Endothelial cell of umbilical vein (primary cell): ENCODE results near the gene ZNF639. TPM values are rescaled to one million over a fixed set of nuclear protein-coding genes. Genes with fewer than 3 reads are reported as not detected.
A peak's percentile ranks its signal among the peaks of the same experiment; 100 is the strongest.

ENCODE experiments used
- BruUV-seq: library from RNA; stranded (reverse); fragments of 400-500 nt; replicated peaks from 2 replicates; lab custom pipeline; 2021; lab: Mats Ljungman, UMichigan
- CTCF ChIA-PET: fragments of 300-600, 350-600 bp; sonication (Branson Sonifier 250); formaldehyde crosslinking; loops from one replicate; lab custom pipeline; 2021; ENCODE audit warnings: antibody characterized with exemption, inconsistent platforms; lab: Charles Lee
- POLR2A ChIA-PET: fragments of 300-600, 350-600 bp; sonication (Branson Sonifier 250); formaldehyde crosslinking; loops from one replicate; lab custom pipeline; 2021; ENCODE audit warnings: antibody characterized with exemption, inconsistent platforms; lab: Charles Lee
- DNase-seq: peaks from one replicate; pipeline ENCODE4 v3.0.0-alpha.2; 2011; ENCODE audit warnings: low read depth, low spot score
- FAIRE-seq: peaks from 2 replicates; lab custom pipeline; 2011; peaks lifted over from hg19 to GRCh38; lab: Jason Lieb, UNC
- H2AFZ ChIP-seq: 2 replicates; pipeline ENCODE4 v1.6.0; 2012; ENCODE audit warnings: low read depth, low read length, control low read depth, inconsistent platforms
- H3K27ac ChIP-seq: 2 replicates; pipeline ENCODE4 v1.5.1; 2011; ENCODE audit warnings: low read depth, mild to moderate bottlenecking, control low read depth, low read length, moderate library complexity; ENCODE audit not compliant: insufficient read depth
- H3K27me3 ChIP-seq, 2 experiments: 2 replicates each; pipeline versions ENCODE4 v1.6.0 to v1.6.1; 2011; ENCODE audit warnings: low read length in 2 of 2, mixed read lengths in 1 of 2; ENCODE audit not compliant: control insufficient read depth in 2 of 2, insufficient read depth in 2 of 2
- H3K36me3 ChIP-seq, 2 experiments: 2 replicates in 1 of 2; 3 replicates in 1 of 2; pipeline ENCODE4 v1.5.1; 2011; ENCODE audit warnings: low read length in 2 of 2, mild to moderate bottlenecking in 1 of 2, moderate library complexity in 1 of 2; ENCODE audit not compliant: control insufficient read depth in 2 of 2, insufficient read depth in 2 of 2; ENCODE audit errors: extremely low read depth in 1 of 2
- H3K4me1 ChIP-seq: 3 replicates; pipeline ENCODE4 v1.5.1; 2011; ENCODE audit warnings: mild to moderate bottlenecking, low read length; ENCODE audit not compliant: control insufficient read depth, insufficient read depth; ENCODE audit errors: extremely low read depth
- H3K4me2 ChIP-seq: 2 replicates; pipeline ENCODE4 v1.6.1; 2011; ENCODE audit warnings: low read length, control low read depth, mixed read lengths; ENCODE audit not compliant: insufficient read depth
- H3K4me3 ChIP-seq, 3 experiments: fragments of 200-600 bp in 1 of 3; sonication (generic), shearing (Covaris generic) in 1 of 3; replicated peaks in 1 of 3; 2 replicates each; pipeline ENCODE4 v1.5.1; 2011 to 2016; ENCODE audit warnings: control low read depth in 3 of 3, low read length in 3 of 3, mild to moderate bottlenecking in 2 of 3, inconsistent platforms in 1 of 3, low read depth in 1 of 3, moderate library complexity in 1 of 3; ENCODE audit not compliant: insufficient read depth in 1 of 3
- H3K79me2 ChIP-seq: 2 replicates; pipeline ENCODE4 v1.6.0; 2012; ENCODE audit warnings: low read length, inconsistent platforms; ENCODE audit not compliant: control insufficient read depth, insufficient read depth
- H3K9ac ChIP-seq: replicated peaks from 2 replicates; pipeline ENCODE3; 2011; ENCODE audit warnings: low read length, control low read depth; ENCODE audit not compliant: insufficient read depth; ENCODE audit errors: extremely low read depth
- H3K9me1 ChIP-seq: replicated peaks from 3 replicates; pipeline ENCODE4 v1.6.0; 2011; ENCODE audit warnings: mild to moderate bottlenecking, low read length; ENCODE audit not compliant: control insufficient read depth, insufficient read depth; ENCODE audit errors: extremely low read depth
- H3K9me3 ChIP-seq: replicated peaks from 2 replicates; pipeline ENCODE4 v1.5.1; 2012; ENCODE audit warnings: low read length, inconsistent platforms; ENCODE audit not compliant: control insufficient read depth, insufficient read depth
- H4K20me1 ChIP-seq: replicated peaks from 2 replicates; pipeline ENCODE3; 2011; ENCODE audit warnings: mild to moderate bottlenecking, low read length; ENCODE audit not compliant: control insufficient read depth, insufficient read depth; ENCODE audit errors: extremely low read depth
- EZH2 ChIP-seq: IDR thresholded peaks from 2 replicates; pipeline ENCODE4 v1.6.1; 2012; ENCODE audit warnings: borderline replicate concordance, low read depth, mild to moderate bottlenecking, moderate library complexity, low read length, inconsistent platforms; ENCODE audit not compliant: severe bottlenecking
- FOS ChIP-seq: IDR thresholded peaks from 2 replicates; pipeline ENCODE4 v1.6.1; 2011; ENCODE audit warnings: mild to moderate bottlenecking, low read length, moderate library complexity, borderline replicate concordance; ENCODE audit not compliant: insufficient read depth
- GATA2 ChIP-seq: IDR thresholded peaks from 2 replicates; pipeline ENCODE4 v1.7.0; 2011; ENCODE audit warnings: low read depth, mild to moderate bottlenecking, moderate library complexity, mixed read lengths, low read length; ENCODE audit not compliant: insufficient read length, insufficient read depth
- JUN ChIP-seq: IDR thresholded peaks from 2 replicates; pipeline ENCODE4 v1.6.1; 2011; ENCODE audit warnings: borderline replicate concordance, low read depth; ENCODE audit not compliant: insufficient read length, insufficient read depth
- MYC ChIP-seq: IDR thresholded peaks from one replicate; pipeline ENCODE4 v1.6.1; 2011; ENCODE audit warnings: mild to moderate bottlenecking, low read depth, low read length
- POLR2A ChIP-seq: IDR thresholded peaks from 2 replicates; pipeline ENCODE4 v1.6.1; 2012; ENCODE audit warnings: low read depth, mild to moderate bottlenecking, control low read depth, low read length
- POLR2AphosphoS5 ChIP-seq: IDR thresholded peaks from 2 replicates; pipeline ENCODE4 v1.6.1; 2012; ENCODE audit warnings: low read depth, mild to moderate bottlenecking, control low read depth, low read length, moderate library complexity; ENCODE audit not compliant: insufficient read depth
- dilution Hi-C: fragments of 300-500 bp; cut with MboI; formaldehyde crosslinking; loops from one replicate; pipeline ENCODE4 v1.15.0; 2019; ENCODE audit warnings: low sequenced_read_pairs; ENCODE audit not compliant: extremely low pct_ligation_motif_present
- intact Hi-C: fragments of 100-400 bp; cut with micrococcal nuclease; formaldehyde crosslinking; loops from one replicate; pipeline ENCODE4 v1.10.0; 2022
- polyA plus RNA-seq, 4 experiments: library from polyadenylated mRNA; depleted of rRNA in 3 of 4; stranded (reverse) in 3 of 4; unstranded in 1 of 4; fragments of >200 nt; gene quantifications; 2 replicates each; pipeline versions ENCODE4 v1.2.1 to v1.2.3, GENCODE V29; 2011 to 2012; ENCODE audit warnings: missing spikeins in 1 of 4
- total RNA-seq: library from RNA; stranded (reverse); gene quantifications from 2 replicates; pipeline ENCODE4 v1.2.3, GENCODE V29; 2021
- TF ChIP-seq, protein P1 (sequence below): IDR thresholded peaks from 2 replicates; pipeline ENCODE4 v1.6.1; 2011; ENCODE audit not compliant: insufficient read depth, insufficient read length
- TF ChIP-seq, protein P2 (sequence below), 2 donors: IDR thresholded peaks; 1 replicate in 1 of 2; 2 replicates in 1 of 2; pipeline ENCODE4 v1.5.1; 2011; ENCODE audit warnings: low read length in 2 of 2, mild to moderate bottlenecking in 2 of 2, moderate library complexity in 2 of 2, control low read depth in 1 of 2, inconsistent platforms in 1 of 2, low read depth in 1 of 2; ENCODE audit not compliant: insufficient read depth in 1 of 2; ENCODE audit errors: extremely low read depth in 1 of 2

The ZNF639 gene
- total and polyA plus RNA-seq, 2 donors (not counting 3 experiments of a cell fraction or from before 2014, with no cell fraction given) = 8.0 to 30.5 TPM

DNA sequence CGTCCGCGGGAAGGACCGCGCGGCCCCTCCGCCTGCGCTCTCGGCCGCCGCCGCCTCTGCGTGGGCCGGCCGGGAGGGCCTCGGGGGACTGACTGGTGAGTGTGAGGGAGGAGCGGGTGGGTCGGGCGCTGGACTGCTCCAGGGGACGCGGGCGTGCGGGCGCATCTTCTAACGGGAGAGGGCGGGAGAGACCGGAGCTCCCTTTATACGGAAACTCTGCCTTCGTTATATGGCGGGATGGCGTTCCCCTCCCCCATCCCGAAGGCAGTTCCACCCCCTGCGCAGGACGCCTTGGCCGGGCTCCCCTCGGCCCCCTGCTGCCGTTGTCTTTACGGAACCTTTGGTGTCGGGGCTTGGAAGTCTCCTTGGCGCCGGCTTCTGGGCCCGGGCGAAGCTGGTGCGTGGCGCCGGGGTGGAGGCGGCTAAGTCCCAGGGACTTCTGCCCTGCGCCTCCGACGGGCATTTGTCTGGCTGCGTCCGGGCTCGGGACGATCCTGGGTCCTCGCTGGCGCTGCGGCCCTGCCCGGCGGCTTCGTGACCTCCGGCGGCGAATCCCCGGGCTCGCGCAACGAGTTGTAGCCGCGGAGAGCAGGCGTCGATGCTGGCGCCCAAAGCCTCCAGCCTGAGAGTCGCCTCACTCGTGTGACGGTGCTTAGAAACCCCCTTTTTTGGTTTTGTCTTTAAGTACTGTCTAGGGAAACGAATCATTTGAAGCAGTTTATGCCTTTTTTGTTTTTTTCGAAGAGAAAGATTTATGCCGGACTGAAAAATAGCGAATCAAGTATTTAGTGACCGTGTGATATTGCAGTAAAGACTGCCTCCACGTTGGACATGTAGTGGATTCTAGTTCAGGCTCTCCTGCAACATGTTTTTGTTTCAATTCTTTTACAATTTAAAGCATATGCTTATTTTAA lies 623 bp downstream of the ZNF639 start:
- H3K79me2 ChIP-seq = peaks cover 46% of the 10 kb centered on the region
- peak overlapping the region; percentile 74 for H3K27ac ChIP-seq
- peak overlapping the region; percentile 70 to 90 (median 87) for H3K4me3 ChIP-seq
- no peaks in the 10 kb centered on the region for H3K9me1 ChIP-seq
- peaks cover 19% of the 10 kb centered on the region for H3K4me1 ChIP-seq
- TF ChIP-seq FOS (no peak), GATA2 (no peak), POLR2A (peak; percentile 29)
- H3K9me3 ChIP-seq = no peaks in the 10 kb centered on the region
- H3K4me2 ChIP-seq = peak overlapping the region; percentile 99
- H2AFZ ChIP-seq = peak overlapping the region; percentile 66
- H3K27me3 ChIP-seq = no peaks in the 10 kb centered on the region
- DNase-seq = peak; percentile 74
- no TSS peak for BruUV-seq
- dilution Hi-C loops = no loop called here
- intact Hi-C loops = loop anchor here (1.0 to 2.0 kb wide), 3 partner anchors 24 to 239 kb away; partner anchors contain the start of genes ACTL6A, GNB4 and MFN1
- FAIRE-seq = peak; percentile 48
- peaks cover 0 to 4% of the 10 kb centered on the region in 2 experiments for H3K36me3 ChIP-seq
- no peaks in the 10 kb centered on the region for H4K20me1 ChIP-seq
- ChIA-PET POLR2A (interaction anchor here (0.6 kb wide), 1 partner anchor 176 kb away, joined by 3 read pairs; no protein-coding TSS in a partner anchor), CTCF (interaction anchor here (1.0 to 1.4 kb wide), 5 partner anchors 8 to 308 kb away, joined by 3 to 9 read pairs (median 4); partner anchors contain the start of genes ACTL6A and MFN1)
- peak overlapping the region; percentile 94 for H3K9ac ChIP-seq

DNA sequence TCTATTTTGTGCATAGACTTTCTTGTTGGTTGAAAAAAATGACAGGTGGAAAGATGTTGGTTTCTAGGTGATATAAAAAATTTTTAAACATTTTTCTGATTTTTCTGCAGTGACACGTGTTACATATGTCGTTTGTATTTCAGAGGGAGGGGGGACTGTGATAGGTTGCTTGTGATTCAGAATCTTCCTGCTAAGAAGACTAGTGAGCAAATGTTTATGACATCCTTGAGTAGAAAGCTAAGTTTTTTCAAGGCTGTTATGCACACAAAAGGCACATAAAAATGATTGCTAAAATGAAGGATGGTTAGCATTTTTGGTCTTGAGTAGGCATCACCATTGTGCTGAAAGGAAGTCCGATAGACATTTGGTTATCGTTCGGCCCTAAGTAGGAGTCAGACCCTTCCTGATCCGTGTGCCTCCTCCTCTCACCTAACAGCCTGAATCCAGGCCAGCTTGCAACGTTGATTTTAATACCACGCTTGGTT lies 1.5 kb downstream of the ZNF639 start:
- peak overlapping the region; percentile 94 for H3K9ac ChIP-seq
- no peaks in the 10 kb centered on the region for H3K27me3 ChIP-seq
- H3K4me3 ChIP-seq = peak overlapping the region; percentile 70 to 90 (median 87)
- TF ChIP-seq POLR2A = no peak
- TF ChIP-seq, protein P1, sequence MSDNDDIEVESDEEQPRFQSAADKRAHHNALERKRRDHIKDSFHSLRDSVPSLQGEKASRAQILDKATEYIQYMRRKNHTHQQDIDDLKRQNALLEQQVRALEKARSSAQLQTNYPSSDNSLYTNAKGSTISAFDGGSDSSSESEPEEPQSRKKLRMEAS = no peak
- no peak for TF ChIP-seq FOS
- TF ChIP-seq JUN = no peak
- no peak for TF ChIP-seq POLR2AphosphoS5
- no peak for TF ChIP-seq GATA2
- no peak for TF ChIP-seq EZH2
- TF ChIP-seq MYC = no peak
- TF ChIP-seq, protein P2, sequence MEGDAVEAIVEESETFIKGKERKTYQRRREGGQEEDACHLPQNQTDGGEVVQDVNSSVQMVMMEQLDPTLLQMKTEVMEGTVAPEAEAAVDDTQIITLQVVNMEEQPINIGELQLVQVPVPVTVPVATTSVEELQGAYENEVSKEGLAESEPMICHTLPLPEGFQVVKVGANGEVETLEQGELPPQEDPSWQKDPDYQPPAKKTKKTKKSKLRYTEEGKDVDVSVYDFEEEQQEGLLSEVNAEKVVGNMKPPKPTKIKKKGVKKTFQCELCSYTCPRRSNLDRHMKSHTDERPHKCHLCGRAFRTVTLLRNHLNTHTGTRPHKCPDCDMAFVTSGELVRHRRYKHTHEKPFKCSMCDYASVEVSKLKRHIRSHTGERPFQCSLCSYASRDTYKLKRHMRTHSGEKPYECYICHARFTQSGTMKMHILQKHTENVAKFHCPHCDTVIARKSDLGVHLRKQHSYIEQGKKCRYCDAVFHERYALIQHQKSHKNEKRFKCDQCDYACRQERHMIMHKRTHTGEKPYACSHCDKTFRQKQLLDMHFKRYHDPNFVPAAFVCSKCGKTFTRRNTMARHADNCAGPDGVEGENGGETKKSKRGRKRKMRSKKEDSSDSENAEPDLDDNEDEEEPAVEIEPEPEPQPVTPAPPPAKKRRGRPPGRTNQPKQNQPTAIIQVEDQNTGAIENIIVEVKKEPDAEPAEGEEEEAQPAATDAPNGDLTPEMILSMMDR (IDR thresholded peaks at IDR 0.05; ENCODE audit: extremely low read depth in 1 of 2, insufficient read depth in 1 of 2, low read depth in 1 of 2, low read length in 2 of 2) = no peak
- peak; percentile 57 for DNase-seq
- BruUV-seq = TSS peak; percentile 35
- no peaks in the 10 kb centered on the region for H4K20me1 ChIP-seq
- peaks cover 50% of the 10 kb centered on the region for H3K79me2 ChIP-seq
- dilution Hi-C loops = no loop called here
- peak overlapping the region; percentile 99 for H3K4me2 ChIP-seq
- intact Hi-C loops = no loop called here
- H3K27ac ChIP-seq = peak overlapping the region; percentile 74
- ChIA-PET CTCF (interaction anchor here (1.0 to 1.4 kb wide), 3 partner anchors 9 to 308 kb away, joined by 3 to 4 read pairs (median 4); no protein-coding TSS in a partner anchor), POLR2A (no interaction called here)
- H3K9me3 ChIP-seq = no peaks in the 10 kb centered on the region
- no peaks in the 10 kb centered on the region for H3K9me1 ChIP-seq
- H2AFZ ChIP-seq = no peak overlapping the region
- FAIRE-seq = peak; percentile 55
- peaks cover 3 to 8% of the 10 kb centered on the region in 2 experiments for H3K36me3 ChIP-seq
- peaks cover 19% of the 10 kb centered on the region for H3K4me1 ChIP-seq
